CD4-positive, alpha-beta T cell (primary cell): Measurements from ENCODE around the gene SLCO2B1. TPM values are rescaled to one million over a fixed set of nuclear protein-coding genes. Genes with fewer than 3 reads are reported as not detected.

Source experiments
- ATAC-seq: fragments of 200-7000 bp; cut with Tn5 transposase; one replicate; pipeline ENCODE4 v1.10.0; 2022; ENCODE audit warnings: mild to moderate bottlenecking; ENCODE audit not compliant: poor library complexity
- CTCF ChIA-PET: fragments of 350-600 bp; sonication (Branson Sonifier 250); formaldehyde crosslinking; loops from one replicate; lab custom pipeline; 2021; ENCODE audit warnings: antibody characterized with exemption, inconsistent platforms; lab: Charles Lee
- POLR2A ChIA-PET: fragments of 350-600 bp; sonication (Branson Sonifier 250); formaldehyde crosslinking; loops from one replicate; lab custom pipeline; 2021; ENCODE audit warnings: antibody characterized with exemption, inconsistent platforms; lab: Charles Lee
- DNase-seq, 14 experiments: peaks; one replicate each; pipeline ENCODE4 v3.0.0-alpha.2; 2013 to 2020; ENCODE audit warnings: mixed read lengths in 2 of 14
- H3K27ac ChIP-seq, 2 donors: one replicate each; pipeline versions ENCODE4 v1.5.1 to v1.7.0; 2013; ENCODE audit warnings: low read length in 2 of 2, low read depth in 1 of 2, mild to moderate bottlenecking in 1 of 2
- H3K27me3 ChIP-seq, 2 experiments: 1 replicate in 1 of 2; 2 replicates in 1 of 2; pipeline versions ENCODE4 v1.6.1 to v1.7.0; 2013; ENCODE audit warnings: low read length in 2 of 2, control low read depth in 1 of 2, mild to moderate bottlenecking in 1 of 2, moderate library complexity in 1 of 2; ENCODE audit not compliant: insufficient read depth in 2 of 2, control insufficient read depth in 1 of 2
- H3K36me3 ChIP-seq: one replicate; pipeline ENCODE4 v1.6.1; 2013; ENCODE audit warnings: low read length, control low read depth; ENCODE audit not compliant: insufficient read depth
- H3K4me1 ChIP-seq: one replicate; pipeline ENCODE4 v1.6.1; 2013; ENCODE audit warnings: low read length, control low read depth; ENCODE audit not compliant: insufficient read depth
- H3K4me3 ChIP-seq: one replicate; pipeline ENCODE4 v1.5.1; 2013; ENCODE audit warnings: mild to moderate bottlenecking, low read length, moderate library complexity
- H3K9me3 ChIP-seq, 2 experiments: 1 replicate in 1 of 2; 2 replicates in 1 of 2; pipeline versions ENCODE4 v1.6.1 to v1.7.0; 2013; ENCODE audit warnings: low read length in 2 of 2, mild to moderate bottlenecking in 2 of 2, control low read depth in 1 of 2, moderate library complexity in 1 of 2; ENCODE audit not compliant: control insufficient read depth in 1 of 2, insufficient read depth in 1 of 2
- H3K27ac Mint-ChIP-seq: one replicate; pipeline ENCODE4 v1.8.0; 2020; ENCODE audit warnings: mixed read lengths
- H3K27me3 Mint-ChIP-seq: one replicate; pipeline ENCODE4 v1.8.0; 2021; ENCODE audit warnings: mixed read lengths
- H3K36me3 Mint-ChIP-seq: one replicate; pipeline ENCODE4 v1.8.0; 2021; ENCODE audit warnings: low read depth, mixed read lengths
- H3K4me1 Mint-ChIP-seq: one replicate; pipeline ENCODE4 v1.8.0; 2021; ENCODE audit warnings: low read depth, mixed read lengths
- H3K4me3 Mint-ChIP-seq: one replicate; pipeline ENCODE4 v1.8.0; 2020; ENCODE audit warnings: mild to moderate bottlenecking, mixed read lengths
- H3K9me3 Mint-ChIP-seq: one replicate; pipeline ENCODE4 v1.8.0; 2020; ENCODE audit warnings: mixed read lengths
- intact Hi-C, 2 experiments: fragments of 100-400 bp; cut with DNase I in 1 of 2; cut with micrococcal nuclease in 1 of 2; formaldehyde crosslinking; loops; one replicate each; pipeline versions ENCODE4 v1.15.1 to v1.9.0; 2023 to 2025; cut with DNase I, micrococcal nuclease
- total RNA-seq, 174 experiments: library from RNA in 2 of 174; stranded (reverse) in 2 of 174; gene quantifications; one replicate each; pipeline ENCODE4 v1.2.3 and lab custom pipeline; 2021 to 2026
- TF ChIP-seq, protein P1 (sequence below): fragments of 200-600 bp; IDR thresholded peaks from one replicate; pipeline ENCODE4 v1.8.0; 2022; ENCODE audit warnings: antibody characterized with exemption, mild to moderate bottlenecking

The SLCO2B1 gene
- total RNA-seq, 2 experiments from 2014 or later: not detected

DNA sequence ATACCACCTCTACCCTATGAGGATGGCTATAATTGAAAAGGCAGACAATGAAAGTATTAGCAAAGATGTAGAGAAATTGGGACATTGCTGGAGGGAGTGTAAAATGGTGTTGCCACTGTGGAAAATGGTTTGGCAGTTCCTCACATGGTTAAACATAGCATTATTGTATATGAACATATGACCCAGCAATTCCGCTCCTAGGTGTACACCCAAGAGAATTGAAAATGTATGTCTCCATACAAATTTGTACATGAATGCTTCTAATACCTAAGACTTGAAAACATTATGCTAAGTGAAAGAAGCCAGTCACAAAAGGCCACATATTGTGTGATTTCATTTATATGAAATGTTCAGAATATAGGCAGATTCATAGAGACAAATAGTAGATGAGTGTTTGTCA lies 10.0 kb downstream of the SLCO2B1 start:
- H3K4me1 Mint-ChIP-seq: no peaks in the 10 kb centered on the region
- ChIA-PET POLR2A (no interaction called here), CTCF (no interaction called here)
- H3K9me3 ChIP-seq: peaks cover 0 to 4% of the 10 kb centered on the region in 2 experiments
- TF ChIP-seq, protein P1, sequence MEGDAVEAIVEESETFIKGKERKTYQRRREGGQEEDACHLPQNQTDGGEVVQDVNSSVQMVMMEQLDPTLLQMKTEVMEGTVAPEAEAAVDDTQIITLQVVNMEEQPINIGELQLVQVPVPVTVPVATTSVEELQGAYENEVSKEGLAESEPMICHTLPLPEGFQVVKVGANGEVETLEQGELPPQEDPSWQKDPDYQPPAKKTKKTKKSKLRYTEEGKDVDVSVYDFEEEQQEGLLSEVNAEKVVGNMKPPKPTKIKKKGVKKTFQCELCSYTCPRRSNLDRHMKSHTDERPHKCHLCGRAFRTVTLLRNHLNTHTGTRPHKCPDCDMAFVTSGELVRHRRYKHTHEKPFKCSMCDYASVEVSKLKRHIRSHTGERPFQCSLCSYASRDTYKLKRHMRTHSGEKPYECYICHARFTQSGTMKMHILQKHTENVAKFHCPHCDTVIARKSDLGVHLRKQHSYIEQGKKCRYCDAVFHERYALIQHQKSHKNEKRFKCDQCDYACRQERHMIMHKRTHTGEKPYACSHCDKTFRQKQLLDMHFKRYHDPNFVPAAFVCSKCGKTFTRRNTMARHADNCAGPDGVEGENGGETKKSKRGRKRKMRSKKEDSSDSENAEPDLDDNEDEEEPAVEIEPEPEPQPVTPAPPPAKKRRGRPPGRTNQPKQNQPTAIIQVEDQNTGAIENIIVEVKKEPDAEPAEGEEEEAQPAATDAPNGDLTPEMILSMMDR: no peak
- H3K4me3 Mint-ChIP-seq: no peak overlapping the region
- H3K4me3 ChIP-seq: no peak overlapping the region
- no peaks in the 10 kb centered on the region for H3K36me3 Mint-ChIP-seq
- no peaks in the 10 kb centered on the region for H3K36me3 ChIP-seq
- H3K27ac ChIP-seq: no peak overlapping the region
- H3K27me3 Mint-ChIP-seq: no peaks in the 10 kb centered on the region
- intact Hi-C loops: no loop called here
- no peaks in the 10 kb centered on the region for H3K27me3 ChIP-seq
- no peaks in the 10 kb centered on the region for H3K4me1 ChIP-seq
- ATAC-seq (no peak), DNase-seq (no peak)
- peaks cover 3% of the 10 kb centered on the region for H3K9me3 Mint-ChIP-seq
- no peak overlapping the region for H3K27ac Mint-ChIP-seq

- Histone ChIP-seq H3K27me3 (no peaks in the 10 kb centered on the region), H3K9me3 (peaks cover 0 to 4% of the 10 kb centered on the region in 2 experiments), H3K4me3 (no peak overlapping the region), H3K4me1 (no peaks in the 10 kb centered on the region), H3K27ac (no peak overlapping the region), H3K36me3 (no peaks in the 10 kb centered on the region)
- CTCF ChIA-PET: no interaction called here
- peaks cover 3% of the 10 kb centered on the region for H3K9me3 Mint-ChIP-seq
- no peaks in the 10 kb centered on the region for H3K27me3 Mint-ChIP-seq
- H3K4me1 Mint-ChIP-seq: no peaks in the 10 kb centered on the region
- H3K4me3 Mint-ChIP-seq: no peak overlapping the region
- intact Hi-C loops: no loop called here
- POLR2A ChIA-PET: no interaction called here
- no peaks in the 10 kb centered on the region for H3K36me3 Mint-ChIP-seq
- DNase-seq: no peak
- ATAC-seq: no peak
- H3K27ac Mint-ChIP-seq: no peak overlapping the region
- TF ChIP-seq, protein P1: no peak
These were observed 10.7 kb downstream of the SLCO2B1 start for GRCh38 chr11:75161506-75162095.

- Mint-ChIP-seq H3K27me3 (no peaks in the 10 kb centered on the region), H3K27ac (no peak overlapping the region), H3K4me1 (no peaks in the 10 kb centered on the region), H3K9me3 (peaks cover 3% of the 10 kb centered on the region), H3K4me3 (no peak overlapping the region), H3K36me3 (no peaks in the 10 kb centered on the region)
- Histone ChIP-seq H3K36me3 (no peaks in the 10 kb centered on the region), H3K9me3 (peaks cover 0 to 4% of the 10 kb centered on the region in 2 experiments), H3K4me1 (no peaks in the 10 kb centered on the region), H3K4me3 (no peak overlapping the region), H3K27ac (no peak overlapping the region), H3K27me3 (no peaks in the 10 kb centered on the region)
- intact Hi-C loops: no loop called here
- no peak for ATAC-seq
- ChIA-PET POLR2A (no interaction called here), CTCF (no interaction called here)
- TF ChIP-seq, protein P1: no peak
- DNase-seq: no peak
These were observed 12.0 kb downstream of the SLCO2B1 start for GRCh38 chr11:75162954-75163353.
